ENCODE results near the gene MKX.
"Not testable (repeated sequence)": the region's sequence is repeated elsewhere in the genome, so short reads cannot be mapped to it uniquely, and the experiment has no call there.

Gene MKX

DNA sequence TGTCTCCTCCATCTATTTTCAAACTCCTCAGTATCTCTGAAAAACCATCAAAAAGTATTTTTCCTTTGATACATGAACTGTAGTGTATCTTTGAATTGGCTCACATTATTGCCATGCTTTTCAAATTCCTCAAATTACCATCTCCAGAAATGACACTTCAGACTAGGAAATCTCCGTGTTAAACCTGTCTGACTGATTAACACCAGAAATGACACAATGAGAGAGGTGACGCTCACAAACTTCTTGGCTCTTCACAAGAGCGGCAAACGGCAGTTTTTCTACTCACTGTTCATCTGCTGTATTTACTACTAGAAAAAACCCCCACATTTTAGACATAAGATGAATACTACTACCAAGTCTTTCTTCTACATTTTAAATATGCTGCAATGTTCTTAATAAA lies 56.6 kb downstream of the MKX start:
- no peak for DNase-seq

DNA sequence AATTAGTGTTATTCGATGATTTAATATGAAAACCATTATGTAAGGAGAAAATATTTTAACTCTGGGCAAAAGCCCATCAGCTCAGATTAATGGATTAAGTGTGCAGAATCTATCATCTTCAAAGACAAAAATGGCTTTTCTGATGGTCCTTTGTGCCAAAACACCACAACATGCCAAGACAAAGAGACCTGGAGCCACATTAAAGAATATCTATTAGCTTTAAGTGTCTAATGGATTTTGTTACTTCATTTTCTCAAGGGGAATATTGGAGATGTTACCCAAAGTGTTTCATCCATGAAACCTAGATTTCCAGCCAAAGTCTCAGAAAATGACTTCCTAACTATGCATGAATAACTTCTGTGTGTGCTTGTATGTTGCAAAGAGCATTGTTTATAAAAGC lies 57.3 kb downstream of the MKX start:
- no peak for DNase-seq

DNA sequence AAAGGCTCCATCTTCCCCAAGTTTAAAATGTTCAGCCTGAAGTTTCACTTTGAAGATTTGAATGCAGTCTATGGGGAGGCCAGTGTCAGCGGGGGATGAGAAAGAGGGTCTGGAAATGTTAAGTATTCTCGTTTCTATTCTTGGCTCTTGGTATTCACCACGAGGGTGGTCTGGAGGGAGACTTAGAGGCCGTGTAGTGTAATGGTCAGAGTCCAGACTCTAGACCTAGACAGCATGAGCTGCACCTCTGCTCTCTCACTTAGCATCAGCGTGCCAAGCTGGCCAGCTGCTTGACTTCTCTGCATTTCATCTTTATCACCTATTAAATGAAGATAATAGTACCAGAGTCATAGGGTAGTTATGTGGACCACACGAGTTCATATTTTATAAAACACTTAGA lies 57.9 kb downstream of the MKX start:
- no peak for DNase-seq

DNA sequence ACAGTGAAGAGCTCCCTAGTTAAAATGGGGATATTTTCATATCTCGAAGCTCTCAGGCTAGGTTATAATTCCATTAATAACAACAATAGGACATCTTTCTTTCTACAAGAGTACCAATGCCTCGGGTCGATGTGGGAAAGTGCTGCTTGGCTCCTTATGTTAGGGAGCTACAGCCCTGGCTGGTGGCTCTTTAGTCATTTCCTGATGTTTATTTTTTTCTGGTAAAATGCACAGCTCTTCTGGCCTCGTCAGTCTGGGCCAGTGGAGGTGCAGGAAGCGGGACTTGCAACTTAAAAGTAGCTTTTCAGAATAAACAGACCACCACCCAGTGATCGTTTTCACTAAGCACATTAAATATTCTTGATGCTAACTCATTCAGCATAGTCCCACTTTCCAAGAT lies 58.3 kb downstream of the MKX start:
- DNase-seq: no peak

DNA sequence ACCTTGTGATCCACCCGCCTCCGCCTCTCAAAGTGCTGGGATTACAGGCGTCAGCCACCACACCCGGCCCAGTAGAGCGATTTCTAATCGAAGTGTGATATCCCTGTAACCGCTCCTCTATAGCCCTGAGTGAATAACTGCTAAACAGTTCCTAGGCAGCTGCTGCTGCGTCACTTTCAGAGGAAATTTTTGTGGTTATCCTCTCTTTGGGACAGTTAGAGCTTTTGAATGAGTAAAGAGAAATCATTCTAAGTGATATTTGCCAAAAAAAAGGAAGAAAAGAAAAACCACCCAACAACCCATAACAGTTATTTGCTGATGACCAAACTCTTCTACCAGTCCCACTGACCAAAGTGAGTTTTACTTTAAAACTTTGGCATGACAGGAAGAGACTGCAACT lies 59.9 kb downstream of the MKX start:
- no peak for DNase-seq

DNA sequence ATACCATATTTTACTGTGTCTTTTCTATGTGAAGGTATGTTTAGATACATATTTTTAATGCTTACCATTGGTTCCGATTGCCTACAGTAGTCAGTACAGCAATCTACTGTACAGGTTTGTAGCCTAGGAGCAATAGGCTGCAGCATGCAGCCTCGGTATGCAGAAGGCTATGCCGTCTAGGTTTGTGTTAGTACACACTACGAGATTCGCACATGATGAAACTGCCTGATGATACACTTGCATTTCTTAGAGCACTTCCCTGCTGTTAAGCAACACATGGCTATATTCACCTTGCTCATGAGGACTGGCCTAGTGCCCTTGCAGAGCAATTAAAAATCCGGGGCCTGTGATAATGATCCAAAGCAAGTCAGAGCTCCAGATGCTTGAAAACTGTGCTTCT lies 62.4 kb downstream of the MKX start:
- DNase-seq: no peak

DNA sequence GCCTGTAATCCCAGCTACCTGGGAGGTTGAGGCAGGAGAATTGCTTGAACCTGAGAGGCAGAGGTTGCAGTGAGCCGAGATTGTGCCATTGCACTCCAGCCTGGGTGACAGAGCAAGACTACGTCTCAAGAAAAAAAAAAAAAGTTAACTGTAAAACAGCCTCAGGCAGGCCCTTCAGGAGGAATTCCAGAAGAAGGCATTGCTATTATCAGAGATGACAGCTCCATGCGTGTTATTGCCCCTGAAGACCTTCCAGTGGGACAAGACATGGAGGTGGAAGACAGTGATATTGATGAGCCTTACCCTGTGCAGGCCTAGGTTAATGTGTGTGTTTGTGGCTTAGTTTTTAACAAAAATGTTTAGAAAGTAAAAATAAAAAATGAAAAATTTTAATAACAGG lies 63.8 kb downstream of the MKX start:
- not testable (repeated sequence) for DNase-seq

DNA sequence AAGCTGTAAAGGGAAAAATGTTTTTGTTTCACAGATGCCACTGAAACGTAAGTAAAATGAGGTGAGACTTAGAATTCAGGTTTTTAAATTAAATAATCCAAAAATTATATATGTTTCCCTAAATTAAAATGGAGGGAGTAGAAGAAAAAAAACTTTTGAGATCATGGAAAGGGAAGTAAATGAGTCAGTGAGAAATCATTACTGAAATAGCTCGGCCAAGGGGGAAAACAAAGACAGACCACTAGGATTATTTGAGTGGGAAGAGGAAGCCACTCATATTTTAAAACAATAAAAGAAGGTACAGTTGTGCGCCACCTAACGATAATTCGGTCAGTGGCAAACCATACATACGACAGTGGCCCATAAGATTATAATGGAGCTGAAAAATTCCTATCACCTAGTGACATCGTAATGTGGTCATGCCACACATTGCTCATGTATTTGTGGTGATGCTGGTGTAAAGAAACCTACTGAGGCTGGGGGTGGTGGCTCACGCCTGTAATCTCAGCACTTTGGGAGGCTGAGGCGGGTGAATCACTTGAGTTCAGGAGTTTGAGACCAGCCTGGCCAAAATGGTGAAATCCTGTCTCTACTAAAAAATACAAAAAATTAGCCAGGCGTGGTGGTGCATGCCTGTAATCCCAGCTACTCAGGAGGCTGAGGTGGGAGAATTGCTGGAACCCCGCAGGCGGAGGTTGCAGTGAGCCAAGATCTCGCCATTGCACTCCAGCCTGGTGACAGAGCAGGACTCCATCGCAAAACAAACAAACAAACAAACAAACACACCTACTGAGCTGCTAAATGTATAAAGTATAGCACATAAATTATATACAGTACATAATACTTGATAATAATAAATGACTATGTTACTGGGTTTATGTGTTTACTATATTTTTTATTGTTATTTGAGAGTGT lies 64.7 kb downstream of the MKX start:
- DNase-seq: no peak

DNA sequence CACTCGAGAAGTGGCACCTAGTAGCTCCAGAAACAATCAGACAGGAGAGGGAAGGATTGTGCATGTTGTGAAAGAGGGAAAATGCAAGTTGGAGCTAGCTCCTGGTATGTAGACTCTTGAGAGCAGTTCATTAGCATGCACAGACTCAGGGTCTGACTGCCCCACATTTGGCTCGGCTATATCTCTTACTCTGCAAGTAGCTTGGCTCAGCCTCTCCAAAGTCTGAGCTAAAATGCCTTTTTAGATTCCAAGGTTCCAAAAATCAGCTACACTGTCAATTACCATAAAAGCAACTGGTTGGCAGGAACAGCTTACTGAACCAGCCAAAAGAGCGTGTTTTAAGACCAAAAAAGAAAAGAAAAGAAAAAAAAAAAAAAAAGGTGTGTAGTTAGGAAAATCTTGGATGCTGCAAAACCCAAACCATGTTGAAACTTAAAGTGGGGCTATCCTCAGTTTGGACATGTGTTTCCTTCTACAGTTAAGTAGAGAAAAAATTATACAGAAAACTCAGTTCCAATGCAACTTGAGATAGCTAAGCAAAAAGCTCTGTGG lies 65.5 kb downstream of the MKX start:
- DNase-seq: no peak

DNA sequence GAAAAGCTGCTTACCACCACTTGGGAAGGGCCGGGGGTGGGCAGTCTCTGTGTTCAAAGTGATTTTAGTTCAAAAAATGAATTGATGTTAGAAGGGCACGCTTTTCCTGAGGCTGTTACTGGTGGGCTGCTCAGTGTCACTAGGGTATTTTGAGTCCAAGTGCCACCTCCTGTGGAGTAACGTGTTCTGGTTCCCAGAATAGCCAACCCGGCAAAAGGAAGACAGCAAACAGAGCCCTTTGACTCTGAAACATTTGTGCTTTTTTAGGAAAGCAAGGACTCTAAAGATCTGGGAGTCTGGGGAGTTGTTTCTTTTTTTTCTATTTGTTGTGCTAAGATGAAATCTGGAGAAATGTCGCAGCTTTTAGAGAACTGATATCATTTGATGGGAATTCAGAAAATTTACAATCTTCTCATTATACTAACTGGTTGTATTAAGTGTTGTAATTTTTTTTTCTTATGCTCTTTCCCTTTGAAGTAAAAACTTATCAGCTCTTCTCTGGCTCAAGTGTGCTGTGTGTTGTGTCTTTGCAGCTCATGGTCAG lies 66.2 kb downstream of the MKX start:
- no peak for DNase-seq

DNA sequence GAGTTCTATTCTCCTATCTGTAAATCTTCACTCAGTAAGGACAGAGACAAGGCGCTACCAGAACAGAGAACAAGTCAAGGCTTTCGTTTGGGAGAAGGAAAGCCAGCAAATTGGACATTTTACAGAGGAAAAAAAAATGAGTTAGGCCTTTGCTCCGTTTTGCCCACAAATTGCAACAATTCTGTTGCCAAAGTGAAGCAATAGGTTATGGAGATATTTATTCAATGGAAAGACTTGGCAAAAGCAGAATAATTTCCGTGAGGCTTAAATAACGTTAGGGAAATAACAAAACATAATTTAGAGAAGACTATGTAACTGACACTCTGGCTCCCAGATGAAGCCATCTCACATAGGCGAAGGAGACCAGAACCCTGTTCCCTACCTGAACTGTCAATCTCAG lies 67.5 kb downstream of the MKX start:
- no peak for DNase-seq

DNA sequence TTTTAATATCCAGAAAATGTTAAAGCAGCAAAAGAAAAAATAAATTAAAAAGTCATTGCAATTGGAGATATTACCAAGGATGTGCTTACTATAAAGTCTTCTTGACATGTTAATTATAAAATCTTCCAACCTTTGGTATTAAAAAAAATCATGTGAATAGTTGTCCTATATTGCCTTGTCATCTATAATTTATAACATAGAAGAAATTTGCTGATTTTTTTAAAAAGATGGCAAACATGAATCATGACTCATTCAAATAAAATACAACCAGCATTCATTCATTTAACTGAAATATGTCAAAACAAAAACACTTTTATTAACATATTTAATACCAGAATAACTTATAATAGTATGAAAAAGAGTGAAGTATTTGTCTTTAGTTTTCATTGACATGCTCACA lies 72.6 kb downstream of the MKX start:
- no peak for DNase-seq

DNA sequence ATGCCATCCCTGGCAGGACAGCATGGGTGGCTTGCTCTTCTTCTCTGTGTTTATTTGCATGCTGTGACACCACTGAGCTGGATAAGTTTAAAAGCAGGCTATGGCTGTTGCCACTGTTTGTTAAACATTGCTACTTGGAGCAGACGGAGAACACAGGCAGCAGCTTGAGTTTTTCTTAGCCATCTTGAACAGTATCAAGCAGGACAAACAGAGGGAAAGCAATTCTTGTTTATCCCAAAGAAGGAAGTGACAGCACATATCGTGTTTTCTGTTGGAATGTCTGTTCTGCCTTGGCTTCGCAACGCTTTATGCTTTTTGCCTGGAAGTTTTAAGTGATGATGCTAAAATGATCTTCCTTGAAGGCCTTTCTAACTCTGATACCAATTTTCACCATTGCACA lies 73.8 kb downstream of the MKX start:
- DNase-seq: no peak

DNA sequence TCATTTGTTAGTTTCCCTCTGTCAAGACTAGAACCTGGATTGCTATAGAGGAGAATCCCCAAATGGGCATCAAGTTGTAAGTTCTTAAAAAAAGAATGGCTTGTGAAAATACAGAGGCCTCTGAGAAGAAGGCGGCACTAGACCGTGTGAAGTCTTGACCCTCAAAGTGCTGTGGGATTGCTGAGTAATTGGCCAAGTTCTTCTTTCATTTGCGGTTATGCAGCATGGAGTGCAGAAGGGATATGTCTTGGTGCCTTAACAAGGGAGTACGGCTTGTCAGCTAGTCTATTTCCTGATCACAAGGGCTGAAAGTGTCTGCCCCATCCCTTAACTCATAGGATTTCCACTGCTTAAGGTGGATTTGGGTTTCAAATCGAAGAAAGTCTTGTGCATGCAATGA lies 81.2 kb downstream of the MKX start:
- no peak for DNase-seq

DNA sequence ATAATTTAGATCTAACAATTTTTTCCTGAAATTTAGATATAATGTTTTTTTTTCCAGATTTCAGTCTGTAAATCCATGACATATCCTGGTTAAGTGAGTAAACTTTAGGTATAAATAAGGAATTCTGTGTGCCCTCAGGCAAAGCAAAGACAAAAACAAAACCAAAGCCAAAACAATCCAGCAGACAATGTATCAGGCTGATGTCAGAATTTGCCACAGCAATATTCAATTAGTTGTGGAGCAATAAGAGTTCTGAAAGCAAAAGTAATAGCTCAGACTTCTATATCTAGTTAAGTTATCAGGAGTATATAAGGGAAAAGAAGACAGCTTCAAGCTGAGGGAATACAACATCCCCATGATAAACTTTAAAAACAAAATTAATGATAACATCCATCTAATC lies 82.0 kb downstream of the MKX start:
- DNase-seq: no peak

DNA sequence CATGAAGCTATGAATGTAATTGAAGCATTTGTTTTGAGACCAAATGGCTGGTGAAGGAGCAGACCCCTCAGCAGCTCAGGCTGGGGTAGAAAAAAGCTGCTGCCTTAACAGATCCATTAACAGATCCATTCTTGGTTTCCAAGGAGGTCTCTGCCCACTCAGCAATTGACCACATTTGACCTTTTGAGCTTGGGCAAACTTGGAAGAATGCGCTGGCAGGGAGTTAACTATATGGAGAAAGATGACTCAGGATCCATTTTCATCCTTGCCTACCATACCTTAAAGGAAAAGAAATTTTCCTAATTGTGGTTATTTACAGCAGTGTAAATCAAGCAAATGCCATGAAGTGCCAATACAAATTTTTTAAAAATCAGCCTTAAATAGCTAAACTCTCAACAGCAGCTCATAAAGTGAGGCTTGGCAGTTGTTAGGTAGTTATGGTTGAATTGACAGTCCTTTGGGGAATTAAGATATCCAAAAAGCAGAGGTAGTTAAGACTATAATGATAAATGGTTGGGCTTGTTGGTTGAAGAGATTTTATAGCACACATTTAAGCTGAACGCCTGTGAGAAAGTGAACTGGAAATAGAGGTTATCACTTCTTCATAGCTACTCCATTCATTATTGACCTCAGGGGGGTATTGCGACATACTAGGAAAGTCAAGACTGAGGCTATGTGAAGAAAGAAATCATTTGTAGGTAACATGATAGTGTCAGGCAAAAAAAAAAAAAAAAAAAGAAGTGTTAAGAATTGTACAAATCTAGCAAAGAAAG lies 83.9 kb downstream of the MKX start:
- DNase-seq: no peak

DNA sequence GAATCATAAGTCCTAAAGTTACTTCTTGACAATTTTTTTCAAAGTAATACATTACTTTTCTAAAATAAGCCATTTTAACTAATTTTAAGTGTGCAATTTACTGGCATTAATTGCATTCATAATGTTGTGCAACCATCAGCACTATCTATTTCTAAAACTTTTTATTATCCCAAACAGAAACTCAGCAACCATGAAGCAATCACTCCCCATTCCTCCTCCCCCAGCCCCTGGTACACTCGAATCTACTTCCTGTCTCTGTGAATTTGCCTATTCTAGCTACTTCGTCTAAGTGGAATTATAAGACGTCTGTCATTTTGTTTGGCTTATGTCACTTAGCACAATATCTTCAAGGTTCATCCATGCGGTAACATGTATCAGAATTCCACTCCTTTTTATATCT lies 84.9 kb downstream of the MKX start:
- DNase-seq: no peak

DNA sequence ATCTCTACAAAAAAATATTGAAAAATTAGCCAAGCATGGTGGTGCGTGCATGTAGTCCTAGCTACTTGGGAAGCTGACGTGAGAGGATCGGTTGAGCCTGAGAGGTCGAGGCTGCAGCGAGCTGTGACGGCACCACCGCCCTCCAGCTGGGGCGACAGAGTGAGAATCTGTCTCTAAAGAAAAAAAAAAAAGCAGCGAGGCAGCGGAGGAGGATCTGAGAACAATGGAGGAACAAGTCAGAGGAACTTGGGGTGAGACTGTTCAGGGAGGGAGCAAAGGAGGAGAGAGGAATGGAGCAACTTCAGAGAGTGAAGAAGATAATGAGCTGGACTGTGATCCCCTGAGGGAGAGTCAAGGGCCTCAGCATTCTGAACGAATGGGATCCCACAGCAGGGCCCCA lies 85.4 kb downstream of the MKX start:
- no peak for DNase-seq

DNA sequence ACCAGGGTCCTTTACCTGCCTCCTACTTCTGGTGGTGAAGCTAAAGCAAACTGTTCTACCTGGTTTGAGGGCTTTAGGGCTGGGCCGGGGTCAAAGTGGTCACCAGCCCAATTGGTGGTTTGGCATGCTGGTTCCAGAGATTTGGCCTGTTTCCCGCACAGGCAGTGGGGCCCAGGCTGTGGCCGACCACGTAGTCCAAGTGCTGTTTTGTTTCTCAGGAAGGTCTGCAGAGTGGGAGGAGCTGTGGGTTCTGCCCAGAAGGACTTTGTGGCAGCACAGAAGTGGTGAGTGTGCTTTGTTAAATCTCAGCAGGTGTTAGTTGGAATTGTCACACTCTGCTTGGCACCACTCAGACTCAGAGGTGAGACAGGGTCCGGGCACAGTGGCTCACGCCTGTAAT lies 85.8 kb downstream of the MKX start:
- DNase-seq: no peak

DNA sequence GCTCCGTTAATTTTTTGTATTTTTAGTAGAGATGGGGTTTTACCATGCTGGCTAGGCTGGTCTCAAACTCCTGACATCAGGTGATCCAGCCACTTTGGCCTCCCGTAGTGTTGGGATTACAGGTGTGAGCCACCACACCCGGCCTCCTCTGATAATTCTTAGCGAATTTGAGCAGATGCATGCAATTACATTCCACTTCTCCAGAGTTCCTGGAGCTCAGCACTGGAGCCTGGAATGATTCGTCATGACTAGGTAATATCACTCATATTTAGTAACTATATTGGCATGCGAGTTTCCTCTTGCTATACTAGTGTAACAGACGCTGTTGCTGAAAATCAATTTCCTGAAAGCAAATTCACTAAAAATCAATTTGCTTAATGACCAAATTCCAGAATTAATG lies 86.8 kb downstream of the MKX start:
- DNase-seq: no peak

DNA sequence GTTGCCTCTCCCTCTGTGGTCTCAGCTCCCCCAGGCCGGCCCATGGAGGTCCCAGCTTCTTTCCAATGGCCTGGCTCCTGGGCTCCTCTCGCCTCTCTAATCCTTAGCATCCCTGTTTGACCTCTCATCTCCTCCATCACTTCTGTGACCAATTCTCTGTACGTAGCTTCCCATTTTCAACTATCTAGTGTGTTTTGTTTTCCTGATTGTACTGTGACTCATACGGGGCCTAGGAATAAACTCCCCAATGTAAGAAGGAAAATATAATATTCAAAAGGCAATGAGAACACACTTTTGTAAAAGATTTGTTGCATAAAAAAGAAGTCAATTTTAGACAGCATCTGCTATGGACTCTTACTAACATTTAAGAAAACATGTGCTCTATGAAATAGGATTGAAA lies 90.3 kb downstream of the MKX start:
- DNase-seq: no peak

DNA sequence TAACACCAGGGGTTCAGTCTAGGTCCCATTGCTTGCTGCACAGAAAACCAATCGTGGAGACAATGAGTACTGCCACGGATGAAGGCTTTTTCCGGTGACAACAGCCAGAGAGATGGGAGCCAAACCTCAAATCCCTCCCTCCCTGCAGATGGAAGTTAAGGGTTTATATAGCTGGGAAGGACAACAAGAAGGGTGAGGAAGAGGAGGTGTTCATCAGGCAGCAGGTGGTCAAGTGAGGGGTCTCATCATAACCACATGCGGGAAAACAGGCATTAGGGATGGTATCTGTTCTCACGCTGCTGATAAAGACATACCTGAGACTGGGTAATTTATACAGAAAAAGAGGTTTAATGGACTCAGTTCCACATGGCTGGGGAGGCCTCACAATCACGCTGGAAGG lies 91.3 kb downstream of the MKX start:
- DNase-seq: no peak

DNA sequence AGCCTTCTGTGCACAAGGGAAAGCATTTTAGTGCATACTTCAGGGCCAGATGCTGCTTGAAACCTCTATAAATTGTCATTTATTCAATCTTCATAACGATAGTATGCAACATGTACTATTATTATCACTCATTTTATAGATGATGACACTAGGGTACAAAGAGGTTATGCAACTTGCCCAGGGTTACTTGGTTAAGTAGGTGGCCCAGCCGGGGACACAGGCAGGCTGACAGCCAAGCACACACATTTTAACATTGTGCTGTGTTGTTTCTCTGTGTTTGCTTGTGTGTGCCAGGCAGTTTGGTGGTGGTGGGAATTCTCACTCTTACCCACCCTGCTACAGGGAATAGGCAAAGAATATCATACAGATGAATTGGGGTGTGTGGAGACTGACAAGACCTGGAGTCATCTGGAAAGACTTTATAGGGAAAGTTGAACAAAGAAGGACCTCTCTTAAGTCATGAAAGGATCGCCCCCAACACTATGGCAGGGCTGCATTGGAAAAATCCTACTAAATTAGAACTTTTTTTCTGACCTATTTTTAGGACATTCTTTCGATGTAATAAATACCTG lies 98.9 kb downstream of the MKX start:
- no peak for DNase-seq

DNA sequence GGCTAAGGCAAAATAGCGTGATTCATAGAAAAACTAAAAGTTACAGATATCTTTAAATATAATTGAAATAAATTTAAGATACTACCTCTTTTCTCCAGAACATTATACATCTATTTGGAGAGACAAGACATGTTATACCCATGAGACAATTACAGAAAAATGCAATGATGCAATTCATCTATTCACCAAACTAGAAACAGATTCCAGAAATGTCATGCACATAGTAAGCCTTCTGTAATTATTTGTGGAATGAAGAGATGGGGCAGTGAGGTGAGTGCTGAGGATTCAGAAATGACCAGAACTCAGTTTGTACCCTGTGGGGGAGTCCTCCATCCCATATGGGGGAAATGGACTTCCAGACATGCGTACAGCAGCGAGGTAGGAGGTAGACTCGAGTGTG lies 99.4 kb downstream of the MKX start:
- no peak for DNase-seq
